OCI-LY1 (cell line): ENCODE results near the gene ELAC2.

Experiments used
- H2AFZ ChIP-seq: fragments of 200-600 bp; sonication (generic), shearing (Covaris generic); 2 replicates; pipeline ENCODE4 v1.6.0; 2014; ENCODE audit warnings: antibody characterized with exemption, mild to moderate bottlenecking, low read length
- H3F3A ChIP-seq: fragments of 200-600 bp; sonication (generic), shearing (Covaris generic); 2 replicates; pipeline ENCODE4 v1.6.0; 2014; ENCODE audit warnings: mild to moderate bottlenecking, antibody characterized with exemption, low read length, moderate library complexity; ENCODE audit not compliant: insufficient read depth
- H3K27ac ChIP-seq: fragments of 200-600 bp; sonication (generic); 2 replicates; pipeline ENCODE4 v1.5.1; 2014; ENCODE audit warnings: low read length, mixed run types, mild to moderate bottlenecking, low read depth; ENCODE audit not compliant: poor library complexity, severe bottlenecking
- H3K27me3 ChIP-seq: fragments of 200-600 bp; sonication (generic); 2 replicates; pipeline ENCODE4 v1.6.0; 2014; ENCODE audit warnings: antibody characterized with exemption, mild to moderate bottlenecking, low read length, moderate library complexity; ENCODE audit not compliant: insufficient read depth
- H3K36me3 ChIP-seq: fragments of 200-600 bp; sonication (generic); 2 replicates; pipeline ENCODE4 v1.6.1; 2014; ENCODE audit warnings: mild to moderate bottlenecking, antibody characterized with exemption, low read length, moderate library complexity, mixed read lengths; ENCODE audit not compliant: insufficient read depth
- H3K4me1 ChIP-seq: fragments of 200-600 bp; sonication (generic); 2 replicates; pipeline ENCODE4 v1.5.1; 2014; ENCODE audit warnings: mild to moderate bottlenecking, low read length, moderate library complexity; ENCODE audit not compliant: insufficient read depth, severe bottlenecking
- H3K4me2 ChIP-seq: fragments of 200-600 bp; sonication (generic), shearing (Covaris generic); 2 replicates; pipeline ENCODE4 v1.6.1; 2014; ENCODE audit warnings: low read length
- H3K4me3 ChIP-seq: fragments of 200-600 bp; sonication (generic); 2 replicates; pipeline ENCODE4 v1.5.1; 2014; ENCODE audit warnings: low read length, low read depth, mild to moderate bottlenecking, mixed read lengths; ENCODE audit not compliant: poor library complexity, severe bottlenecking
- H3K79me2 ChIP-seq: fragments of 200-600 bp; shearing (Covaris generic); 2 replicates; pipeline ENCODE4 v1.6.1; 2016; ENCODE audit warnings: mixed run types, low read length, mixed read lengths; ENCODE audit not compliant: insufficient read depth
- H3K9ac ChIP-seq: fragments of 200-600 bp; sonication (generic), shearing (Covaris generic); 2 replicates; pipeline ENCODE4 v1.6.1; 2014; ENCODE audit warnings: mild to moderate bottlenecking, low read length, mixed read lengths
- H3K9me2 ChIP-seq: fragments of 200-600 bp; sonication (generic), shearing (Covaris generic); 2 replicates; pipeline ENCODE4 v1.6.1; 2014; ENCODE audit warnings: low read depth, mild to moderate bottlenecking, low read length, mixed read lengths
- H3K9me3 ChIP-seq: fragments of 200-600 bp; shearing (Covaris generic); 2 replicates; pipeline ENCODE4 v1.6.1; 2014; ENCODE audit warnings: low read length, mixed read lengths
- H4K20me1 ChIP-seq: fragments of 200-600 bp; sonication (generic), shearing (Covaris generic); 2 replicates; pipeline ENCODE4 v1.6.0; 2016; ENCODE audit warnings: mild to moderate bottlenecking, low read length; ENCODE audit not compliant: insufficient read depth
- CTCF ChIP-seq: fragments of 200-600 bp; sonication (generic), shearing (Covaris generic); IDR thresholded peaks from 2 replicates; pipeline ENCODE4 v1.5.1; 2017; ENCODE audit warnings: mild to moderate bottlenecking, antibody characterized with exemption, low read length, moderate library complexity, mixed read lengths
- EZH2 ChIP-seq: fragments of 200-600 bp; sonication (generic), shearing (Covaris generic); IDR thresholded peaks from 2 replicates; pipeline ENCODE4 v1.8.0; 2017; ENCODE audit warnings: borderline replicate concordance, mixed run types, mild to moderate bottlenecking, antibody characterized with exemption, low read length, moderate library complexity, mixed read lengths

Gene ELAC2

GRCh38 chr17:12992676-12993075 lies 25.2 kb downstream of the ELAC2 start:
- Histone ChIP-seq H3K36me3 (peaks cover 81% of the 10 kb centered on the region), H3K4me2 (no peak overlapping the region), H2AFZ (no peak overlapping the region), H3K4me3 (no peak overlapping the region), H3K9me2 (no peaks in the 10 kb centered on the region), H3K9ac (no peak overlapping the region), H3K4me1 (no peaks in the 10 kb centered on the region), H3K27ac (no peak overlapping the region), H3K79me2 (no peaks in the 10 kb centered on the region), H4K20me1 (no peaks in the 10 kb centered on the region), H3K9me3 (no peaks in the 10 kb centered on the region), H3F3A (no peaks in the 10 kb centered on the region), H3K27me3 (no peaks in the 10 kb centered on the region)
- TF ChIP-seq EZH2, result no peak
- TF ChIP-seq CTCF, result no peak

DNA sequence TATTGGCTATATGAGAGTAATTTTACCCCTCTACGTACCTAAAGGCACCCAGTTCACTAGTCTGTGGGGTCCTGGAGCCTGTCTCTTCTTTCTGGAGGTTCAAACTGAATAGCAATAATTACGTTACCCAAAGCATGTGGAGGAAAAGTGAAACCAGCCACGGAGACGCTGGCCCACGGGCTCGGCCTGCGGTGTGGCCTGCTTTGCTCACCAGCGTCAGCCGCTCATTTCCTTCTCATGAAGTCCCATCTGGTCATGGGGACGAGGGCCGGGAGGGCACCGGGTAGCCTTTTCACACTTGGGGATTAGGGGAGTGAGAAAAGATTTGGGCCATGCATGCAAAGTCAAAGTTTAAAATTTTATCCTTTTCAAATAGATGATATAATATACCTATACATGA lies 26.9 kb downstream of the ELAC2 start:
- H4K20me1 ChIP-seq, result no peaks in the 10 kb centered on the region
- H3F3A ChIP-seq, result no peaks in the 10 kb centered on the region
- no peaks in the 10 kb centered on the region for H3K79me2 ChIP-seq
- H3K27me3 ChIP-seq, result no peaks in the 10 kb centered on the region
- H2AFZ ChIP-seq, result no peak overlapping the region
- no peak overlapping the region for H3K4me2 ChIP-seq
- no peaks in the 10 kb centered on the region for H3K9me3 ChIP-seq
- H3K4me3 ChIP-seq, result no peak overlapping the region
- H3K27ac ChIP-seq, result no peak overlapping the region
- TF ChIP-seq CTCF, result no peak
- TF ChIP-seq EZH2, result no peak
- no peaks in the 10 kb centered on the region for H3K9me2 ChIP-seq
- H3K36me3 ChIP-seq, result peaks cover 63% of the 10 kb centered on the region
- H3K9ac ChIP-seq, result no peak overlapping the region
- H3K4me1 ChIP-seq, result no peaks in the 10 kb centered on the region

DNA sequence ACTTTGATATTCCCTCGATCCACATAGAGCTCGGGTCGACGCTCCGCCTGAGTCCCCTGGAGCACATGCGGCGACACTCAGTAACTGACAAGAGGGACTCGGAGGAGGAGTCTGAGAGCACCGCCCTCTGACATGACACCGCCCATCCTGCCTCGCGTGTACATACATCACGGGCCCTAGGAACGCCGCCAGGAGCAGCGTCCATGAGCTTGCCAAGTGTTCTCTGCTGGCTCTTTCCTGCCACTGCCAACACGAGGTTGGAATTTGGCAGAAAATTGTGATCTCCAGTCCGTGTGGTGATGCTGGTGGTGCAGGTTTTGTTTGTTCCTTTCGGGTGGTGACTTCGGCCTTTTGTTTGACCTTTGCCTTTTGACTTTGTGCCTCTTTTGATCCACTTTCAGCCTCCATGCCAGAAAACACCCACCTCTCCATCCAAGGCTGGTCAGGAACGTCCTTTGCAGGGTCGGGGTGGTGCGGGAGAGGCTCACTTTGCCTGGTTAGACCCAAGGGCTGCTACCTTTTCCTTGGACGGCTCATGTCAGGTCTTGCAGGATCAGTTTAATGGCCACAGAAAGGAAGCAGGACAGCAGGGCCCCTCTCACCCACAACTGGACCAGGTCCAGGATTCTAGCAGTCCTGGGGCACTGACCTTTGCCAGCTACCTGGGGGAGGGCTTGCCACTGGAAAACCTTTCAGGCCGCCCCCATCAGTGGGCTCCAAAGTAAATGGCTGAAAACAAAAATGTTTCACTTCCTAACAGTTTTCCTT lies 27.6 kb downstream of the ELAC2 start:
- no peak overlapping the region for H3K4me2 ChIP-seq
- no peak overlapping the region for H2AFZ ChIP-seq
- H3F3A ChIP-seq, result no peaks in the 10 kb centered on the region
- H3K36me3 ChIP-seq, result peaks cover 56% of the 10 kb centered on the region
- no peak overlapping the region for H3K27ac ChIP-seq
- no peaks in the 10 kb centered on the region for H3K4me1 ChIP-seq
- H3K79me2 ChIP-seq, result no peaks in the 10 kb centered on the region
- no peak overlapping the region for H3K4me3 ChIP-seq
- no peak overlapping the region for H3K9ac ChIP-seq
- H3K9me2 ChIP-seq, result no peaks in the 10 kb centered on the region
- TF ChIP-seq CTCF (no peak), EZH2 (no peak)
- H4K20me1 ChIP-seq, result no peaks in the 10 kb centered on the region
- H3K27me3 ChIP-seq, result no peaks in the 10 kb centered on the region
- no peaks in the 10 kb centered on the region for H3K9me3 ChIP-seq
